Large intestine (tissue), 3 donors: Measurements from ENCODE around the gene MAPK8IP2. TPM values are rescaled to one million over a fixed set of nuclear protein-coding genes. Genes with fewer than 3 reads are reported as not detected.
"Not testable (repeated sequence)": the region's sequence is repeated elsewhere in the genome, so short reads cannot be mapped to it uniquely, and the experiment has no call there.

ENCODE experiments used
- DNase-seq, 2 donors: peaks; one replicate each; pipeline versions ENCODE4 v3.0.0 to v3.0.0-alpha.2; 2013
- H3K27ac ChIP-seq: one replicate; pipeline ENCODE4 v1.5.1; 2013; ENCODE audit warnings: low read length
- H3K27me3 ChIP-seq: 2 replicates; pipeline ENCODE4 v1.6.1; 2013; ENCODE audit warnings: low read length; ENCODE audit not compliant: control insufficient read depth, insufficient read depth
- H3K36me3 ChIP-seq: 2 replicates; pipeline ENCODE4 v1.6.1; 2013; ENCODE audit warnings: low read length; ENCODE audit not compliant: control insufficient read depth, insufficient read depth
- H3K4me1 ChIP-seq: one replicate; pipeline ENCODE4 v1.6.1; 2013; ENCODE audit warnings: low read length; ENCODE audit not compliant: control insufficient read depth, insufficient read depth
- H3K4me3 ChIP-seq: one replicate; pipeline ENCODE4 v1.5.1; 2013; ENCODE audit warnings: low read length
- H3K9me3 ChIP-seq: one replicate; pipeline ENCODE4 v1.6.1; 2013; ENCODE audit warnings: mild to moderate bottlenecking, low read depth, low read length, moderate library complexity; ENCODE audit not compliant: control insufficient read depth
- WGBS: methylation state at CpG from one replicate; pipeline ENCODE4 v1.1.5; 2013; ENCODE audit warnings: low lambda C conversion rate; ENCODE audit not compliant: insufficient coverage; 5-methylcytosine and 5-hydroxymethylcytosine counted together
- polyA plus RNA-seq: library from polyadenylated mRNA; unstranded; fragments of 120-200 nt; gene quantifications from one replicate; pipeline ENCODE4 v1.2.1, GENCODE V29; 2013

MAPK8IP2 gene
- polyA plus RNA-seq, 1 donor = 5.4 TPM

GRCh38 chr22:50608058-50608840, 7.7 kb downstream of the MAPK8IP2 start:
- not testable (repeated sequence) for DNase-seq, H3K36me3 ChIP-seq, H3K27ac ChIP-seq, H3K4me1 ChIP-seq, H3K9me3 ChIP-seq, H3K4me3 ChIP-seq
- no CpG with 5 or more reads among the region's 39 CpGs for WGBS
- peaks cover 57% of the 10 kb centered on the region for H3K27me3 ChIP-seq

- no peaks in the 10 kb centered on the region for H3K9me3 ChIP-seq
- H3K27ac ChIP-seq = no peak overlapping the region
- H3K4me1 ChIP-seq = peaks cover 5% of the 10 kb centered on the region
- H3K4me3 ChIP-seq = no peak overlapping the region
- WGBS = no CpG with 5 or more reads among the region's 10 CpGs
- no peak for DNase-seq
- no peaks in the 10 kb centered on the region for H3K36me3 ChIP-seq
- H3K27me3 ChIP-seq = peaks cover 49% of the 10 kb centered on the region
Measured at GRCh38 chr22:50608996-50609395, 8.4 kb downstream of the MAPK8IP2 start.

GRCh38 chr22:50609599-50609998, 9.0 kb downstream of the MAPK8IP2 start:
- WGBS = no CpG with 5 or more reads among the region's 12 CpGs
- Histone ChIP-seq H3K9me3 (no peaks in the 10 kb centered on the region), H3K27ac (no peak overlapping the region), H3K27me3 (peaks cover 46% of the 10 kb centered on the region), H3K4me1 (peaks cover 5% of the 10 kb centered on the region), H3K4me3 (no peak overlapping the region), H3K36me3 (no peaks in the 10 kb centered on the region)
- no peak for DNase-seq

GRCh38 chr22:50610041-50610451, 9.5 kb downstream of the MAPK8IP2 start:
- no peaks in the 10 kb centered on the region for H3K36me3 ChIP-seq
- no peak overlapping the region for H3K4me3 ChIP-seq
- H3K27ac ChIP-seq = no peak overlapping the region
- DNase-seq = no peak
- peaks cover 42% of the 10 kb centered on the region for H3K27me3 ChIP-seq
- H3K4me1 ChIP-seq = peaks cover 5% of the 10 kb centered on the region
- no peaks in the 10 kb centered on the region for H3K9me3 ChIP-seq
- WGBS = no CpG with 5 or more reads among the region's 11 CpGs

GRCh38 chr22:50610581-50610980, 10.0 kb downstream of the MAPK8IP2 start:
- Histone ChIP-seq H3K27ac (no peak overlapping the region), H3K27me3 (peaks cover 36% of the 10 kb centered on the region), H3K4me3 (no peak overlapping the region), H3K4me1 (peaks cover 5% of the 10 kb centered on the region), H3K36me3 (no peaks in the 10 kb centered on the region), H3K9me3 (no peaks in the 10 kb centered on the region)
- no peak for DNase-seq
- 83% methylated on average over 1 of the region's 17 CpGs for WGBS

- no peak overlapping the region for H3K4me3 ChIP-seq
- H3K4me1 ChIP-seq = peaks cover 5% of the 10 kb centered on the region
- H3K27me3 ChIP-seq = peaks cover 27% of the 10 kb centered on the region
- H3K9me3 ChIP-seq = no peaks in the 10 kb centered on the region
- no peak for DNase-seq
- no CpG with 5 or more reads among the region's 26 CpGs for WGBS
- H3K36me3 ChIP-seq = no peaks in the 10 kb centered on the region
- H3K27ac ChIP-seq = no peak overlapping the region
Measured at GRCh38 chr22:50611341-50612060, 10.9 kb downstream of the MAPK8IP2 start.

GRCh38 chr22:50612168-50612527, 11.6 kb downstream of the MAPK8IP2 start:
- Histone ChIP-seq H3K4me1 (peaks cover 5% of the 10 kb centered on the region), H3K9me3 (no peaks in the 10 kb centered on the region), H3K36me3 (no peaks in the 10 kb centered on the region), H3K4me3 (no peak overlapping the region), H3K27ac (no peak overlapping the region), H3K27me3 (peaks cover 27% of the 10 kb centered on the region)
- WGBS = no CpG with 5 or more reads among the region's 6 CpGs
- no peak for DNase-seq

- no peak overlapping the region for H3K27ac ChIP-seq
- H3K9me3 ChIP-seq = no peaks in the 10 kb centered on the region
- peaks cover 5% of the 10 kb centered on the region for H3K4me1 ChIP-seq
- peaks cover 24% of the 10 kb centered on the region for H3K27me3 ChIP-seq
- peak in 1 of 2 donors; percentile 75 for DNase-seq
- WGBS = 30% methylated on average over 2 of the region's 31 CpGs
- no peak overlapping the region for H3K4me3 ChIP-seq
- H3K36me3 ChIP-seq = no peaks in the 10 kb centered on the region
Measured at GRCh38 chr22:50612528-50613221, 12.1 kb downstream of the MAPK8IP2 start.

GRCh38 chr22:50613291-50613981, 12.8 kb downstream of the MAPK8IP2 start:
- 67% methylated on average over 2 of the region's 22 CpGs for WGBS
- H3K27me3 ChIP-seq = peaks cover 20% of the 10 kb centered on the region
- no peak overlapping the region for H3K4me3 ChIP-seq
- H3K9me3 ChIP-seq = no peaks in the 10 kb centered on the region
- H3K4me1 ChIP-seq = peaks cover 5% of the 10 kb centered on the region
- H3K36me3 ChIP-seq = no peaks in the 10 kb centered on the region
- peak in 1 of 2 donors; percentile 67 for DNase-seq
- H3K27ac ChIP-seq = no peak overlapping the region

GRCh38 chr22:50614296-50614695, 13.7 kb downstream of the MAPK8IP2 start:
- H3K27ac ChIP-seq, DNase-seq: not testable (repeated sequence)

More at GRCh38 chr22:50614296-50614695, 13.7 kb downstream of the MAPK8IP2 start:
- no CpG with 5 or more reads among the region's 3 CpGs for WGBS
- H3K27me3 ChIP-seq = peaks cover 17% of the 10 kb centered on the region
- not testable (repeated sequence) for H3K36me3 ChIP-seq, H3K4me3 ChIP-seq, H3K4me1 ChIP-seq, H3K9me3 ChIP-seq
